ENCODE results near the gene C3orf33.
A peak's percentile ranks its signal among the peaks of the same experiment; 100 is the strongest.

- TF ChIP-seq CTCF (IDR thresholded peaks at IDR 0.05) (no peak), POLR2AphosphoS5 (IDR thresholded peaks at IDR 0.05) (no peak), POLR2A (IDR thresholded peaks at IDR 0.05) (peak; percentile 30)
Measured at GRCh38 chr3:155744010-155744625, 62.0 kb downstream of the C3orf33 start.
